GM12801 (cell line): ENCODE results near the gene PCBP3.

Source experiments
- TF ChIP-seq, protein P1 (sequence below): IDR thresholded peaks from one replicate; pipeline ENCODE4 v1.5.1; 2011; ENCODE audit warnings: control low read depth; ENCODE audit not compliant: insufficient read length; ENCODE audit errors: extremely low read depth

PCBP3 gene

GRCh38 chr21:45836268-45836655 lies 192.7 kb downstream of the PCBP3 start:
- TF ChIP-seq, protein P1, sequence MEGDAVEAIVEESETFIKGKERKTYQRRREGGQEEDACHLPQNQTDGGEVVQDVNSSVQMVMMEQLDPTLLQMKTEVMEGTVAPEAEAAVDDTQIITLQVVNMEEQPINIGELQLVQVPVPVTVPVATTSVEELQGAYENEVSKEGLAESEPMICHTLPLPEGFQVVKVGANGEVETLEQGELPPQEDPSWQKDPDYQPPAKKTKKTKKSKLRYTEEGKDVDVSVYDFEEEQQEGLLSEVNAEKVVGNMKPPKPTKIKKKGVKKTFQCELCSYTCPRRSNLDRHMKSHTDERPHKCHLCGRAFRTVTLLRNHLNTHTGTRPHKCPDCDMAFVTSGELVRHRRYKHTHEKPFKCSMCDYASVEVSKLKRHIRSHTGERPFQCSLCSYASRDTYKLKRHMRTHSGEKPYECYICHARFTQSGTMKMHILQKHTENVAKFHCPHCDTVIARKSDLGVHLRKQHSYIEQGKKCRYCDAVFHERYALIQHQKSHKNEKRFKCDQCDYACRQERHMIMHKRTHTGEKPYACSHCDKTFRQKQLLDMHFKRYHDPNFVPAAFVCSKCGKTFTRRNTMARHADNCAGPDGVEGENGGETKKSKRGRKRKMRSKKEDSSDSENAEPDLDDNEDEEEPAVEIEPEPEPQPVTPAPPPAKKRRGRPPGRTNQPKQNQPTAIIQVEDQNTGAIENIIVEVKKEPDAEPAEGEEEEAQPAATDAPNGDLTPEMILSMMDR = no peak

GRCh38 chr21:45836694-45837670 lies 193.5 kb downstream of the PCBP3 start:
- TF ChIP-seq, protein P1 = no peak

- TF ChIP-seq, protein P1 = no peak
Measured at GRCh38 chr21:45837936-45838335, 194.4 kb downstream of the PCBP3 start.

DNA sequence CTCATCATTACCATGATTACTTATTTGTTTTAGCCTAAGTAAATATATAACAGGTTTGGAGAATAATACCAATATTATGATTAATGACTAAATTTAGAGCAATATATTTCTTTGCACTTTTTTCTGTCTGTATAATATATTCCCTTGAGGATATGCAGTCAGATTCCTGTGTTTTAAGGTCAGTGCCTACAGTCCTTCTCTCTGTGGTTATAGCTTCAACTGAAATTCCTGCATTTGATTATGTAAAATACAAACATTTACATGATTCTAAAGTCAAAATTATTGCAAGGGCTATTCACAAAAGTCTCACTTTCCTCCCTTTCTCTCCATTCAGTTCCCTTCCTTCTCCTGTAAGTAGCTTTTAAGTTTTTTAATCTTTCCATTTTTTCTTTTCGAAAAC lies 195.1 kb downstream of the PCBP3 start:
- TF ChIP-seq, protein P1 = no peak

- TF ChIP-seq, protein P1 = no peak
Measured at GRCh38 chr21:45839274-45839673, 195.7 kb downstream of the PCBP3 start.

GRCh38 chr21:45841033-45841432 lies 197.5 kb downstream of the PCBP3 start:
- TF ChIP-seq, protein P1 = no peak

DNA sequence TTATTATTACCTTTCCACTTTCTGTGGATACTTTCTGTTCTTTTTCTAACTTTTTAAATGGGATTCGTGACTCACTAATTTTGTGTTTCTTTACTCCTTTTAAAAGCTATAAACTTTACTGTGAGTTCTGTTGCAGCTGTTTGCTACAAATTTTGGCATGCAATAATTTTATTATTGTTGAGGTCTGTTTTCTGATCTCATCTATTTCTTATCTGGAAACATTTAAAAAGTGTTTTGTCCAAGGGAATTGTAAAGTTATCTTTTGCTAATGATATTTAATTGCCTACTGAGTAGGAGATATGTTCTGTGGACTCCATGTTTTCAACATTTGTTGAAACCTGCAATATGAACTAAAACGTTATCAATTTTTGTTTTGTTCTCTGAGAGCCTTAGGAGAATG lies 199.9 kb downstream of the PCBP3 start:
- TF ChIP-seq, protein P1 = no peak
